Upper lobe of right lung (tissue), 1 donor: Measurements from ENCODE around the gene IL5RA. TPM values are rescaled to one million over a fixed set of nuclear protein-coding genes. Genes with fewer than 3 reads are reported as not detected.

Experiments
- ATAC-seq: fragments of 200-7000 bp; cut with Tn5 transposase; one replicate; pipeline ENCODE4 v1.9.1; 2020; ENCODE audit warnings: mild to moderate bottlenecking, moderate library complexity
- DNase-seq: peaks from one replicate; pipeline ENCODE4 v3.0.0-alpha.2; 2020
- H3K27ac ChIP-seq: fragments of 200-600 bp; one replicate; pipeline ENCODE4 v1.8.0; 2022
- H3K27me3 ChIP-seq: fragments of 200-600 bp; one replicate; pipeline ENCODE4 v1.8.0; 2022; ENCODE audit warnings: mild to moderate bottlenecking
- H3K36me3 ChIP-seq: fragments of 200-600 bp; one replicate; pipeline ENCODE4 v1.8.0; 2022
- H3K4me1 ChIP-seq: fragments of 200-600 bp; one replicate; pipeline ENCODE4 v1.8.0; 2022
- H3K4me3 ChIP-seq: fragments of 200-600 bp; one replicate; pipeline ENCODE4 v1.8.0; 2022; ENCODE audit warnings: mild to moderate bottlenecking
- H3K9me3 ChIP-seq: fragments of 200-600 bp; one replicate; pipeline ENCODE4 v1.8.0; 2022
- intact Hi-C: fragments of 100-400 bp; cut with DNase I; formaldehyde crosslinking; loops from one replicate; pipeline ENCODE4 v1.11.0; 2022
- total RNA-seq: library from RNA; stranded (reverse); fragmentation: NEBNext Ultra II Directional; extraction: Animal tissue kit (Norgen Biotek cat#: 25700); gene quantifications from one replicate; pipeline ENCODE4 v1.2.1, GENCODE V29; 2021
- TF ChIP-seq, protein P1 (sequence below): fragments of 200-600 bp; IDR thresholded peaks from one replicate; pipeline ENCODE4 v1.8.0; 2022; ENCODE audit warnings: antibody characterized with exemption
- donor health status: DM: no; HTN: yes; CAD: no; lungs with severe emphysema.

The IL5RA gene
- total RNA-seq, 1 donor from 2014 or later: 0.69 TPM

DNA sequence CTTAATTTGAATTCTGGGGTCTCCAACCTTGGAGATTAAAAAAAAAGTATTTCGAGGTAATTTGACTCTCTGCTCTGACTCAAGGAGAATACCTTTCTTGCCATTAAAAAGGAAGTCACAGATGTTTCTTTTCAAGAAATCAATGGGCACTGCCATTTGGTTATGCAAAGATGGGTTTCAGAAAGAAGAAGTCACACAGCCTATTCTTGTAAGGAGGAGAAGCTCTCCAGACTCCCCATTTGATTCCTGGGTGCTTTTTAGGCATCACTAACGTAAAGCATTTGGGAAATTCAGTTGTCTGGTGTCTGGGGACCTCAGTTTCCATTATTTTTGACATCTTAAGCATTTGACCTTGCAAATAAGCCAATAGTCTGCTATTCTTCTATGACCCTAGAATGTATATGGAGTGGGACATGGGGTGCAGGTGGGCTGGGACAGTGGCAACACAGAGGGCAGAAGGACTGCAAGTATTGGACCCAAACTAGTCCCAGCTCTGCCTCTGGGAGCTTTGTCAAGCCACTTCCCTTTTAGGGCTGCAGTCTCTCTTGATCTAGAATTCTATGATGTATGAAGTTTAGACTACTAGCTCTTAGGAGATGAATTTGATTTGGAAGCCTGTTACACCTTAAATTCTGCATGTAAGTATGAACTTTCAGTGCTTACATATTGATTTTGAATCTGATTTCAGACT is 27.8 kb downstream of the IL5RA start:
- ATAC-seq (no peak), DNase-seq (no peak)
- no peaks in the 10 kb centered on the region for H3K27me3 ChIP-seq
- no peak overlapping the region for H3K4me3 ChIP-seq
- no peaks in the 10 kb centered on the region for H3K4me1 ChIP-seq
- TF ChIP-seq, protein P1, sequence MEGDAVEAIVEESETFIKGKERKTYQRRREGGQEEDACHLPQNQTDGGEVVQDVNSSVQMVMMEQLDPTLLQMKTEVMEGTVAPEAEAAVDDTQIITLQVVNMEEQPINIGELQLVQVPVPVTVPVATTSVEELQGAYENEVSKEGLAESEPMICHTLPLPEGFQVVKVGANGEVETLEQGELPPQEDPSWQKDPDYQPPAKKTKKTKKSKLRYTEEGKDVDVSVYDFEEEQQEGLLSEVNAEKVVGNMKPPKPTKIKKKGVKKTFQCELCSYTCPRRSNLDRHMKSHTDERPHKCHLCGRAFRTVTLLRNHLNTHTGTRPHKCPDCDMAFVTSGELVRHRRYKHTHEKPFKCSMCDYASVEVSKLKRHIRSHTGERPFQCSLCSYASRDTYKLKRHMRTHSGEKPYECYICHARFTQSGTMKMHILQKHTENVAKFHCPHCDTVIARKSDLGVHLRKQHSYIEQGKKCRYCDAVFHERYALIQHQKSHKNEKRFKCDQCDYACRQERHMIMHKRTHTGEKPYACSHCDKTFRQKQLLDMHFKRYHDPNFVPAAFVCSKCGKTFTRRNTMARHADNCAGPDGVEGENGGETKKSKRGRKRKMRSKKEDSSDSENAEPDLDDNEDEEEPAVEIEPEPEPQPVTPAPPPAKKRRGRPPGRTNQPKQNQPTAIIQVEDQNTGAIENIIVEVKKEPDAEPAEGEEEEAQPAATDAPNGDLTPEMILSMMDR: no peak
- H3K36me3 ChIP-seq: no peaks in the 10 kb centered on the region
- intact Hi-C loops: no loop called here
- H3K27ac ChIP-seq: no peak overlapping the region
- no peaks in the 10 kb centered on the region for H3K9me3 ChIP-seq

DNA sequence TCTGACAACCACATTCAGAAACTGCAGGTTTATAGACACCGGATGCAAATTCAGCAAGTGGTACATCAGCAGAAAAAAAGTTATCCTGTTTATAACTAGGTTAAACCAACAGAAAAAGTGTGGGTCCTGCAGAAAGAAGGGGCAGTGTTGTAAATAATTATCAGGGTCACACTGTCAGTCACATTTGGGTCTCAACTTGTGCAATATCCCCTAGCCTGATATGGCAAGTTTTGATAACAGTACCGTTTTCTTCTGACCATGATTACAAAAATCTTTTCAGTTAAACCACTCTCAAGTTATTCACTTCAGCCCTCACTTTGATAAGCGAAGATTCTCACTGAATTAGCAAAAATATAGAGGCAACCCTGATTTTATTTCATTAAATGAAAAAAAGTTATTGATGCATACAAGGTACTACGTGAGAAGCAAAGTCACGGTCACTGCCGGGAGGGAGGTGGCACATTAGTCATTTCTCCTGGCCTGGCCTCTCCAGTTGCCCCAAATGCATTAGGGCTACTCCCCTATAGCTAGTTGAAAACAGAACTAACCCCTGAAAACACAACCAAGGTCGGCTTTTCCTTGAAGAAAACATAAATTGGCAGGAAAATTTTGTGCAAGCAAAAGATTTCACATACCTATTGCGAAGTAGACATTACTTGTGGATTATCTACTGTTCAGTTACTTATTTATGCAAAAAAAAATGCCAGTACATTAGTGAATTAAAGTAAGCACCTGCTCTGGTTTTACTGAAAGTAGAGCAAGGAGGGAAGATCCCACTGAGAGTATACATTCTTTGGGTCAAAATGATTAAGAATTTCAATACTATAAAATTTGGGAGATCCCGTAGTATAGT is 28.6 kb downstream of the IL5RA start:
- DNase-seq (no peak), ATAC-seq (no peak)
- H3K9me3 ChIP-seq: no peaks in the 10 kb centered on the region
- H3K4me3 ChIP-seq: no peak overlapping the region
- no peaks in the 10 kb centered on the region for H3K36me3 ChIP-seq
- no peaks in the 10 kb centered on the region for H3K4me1 ChIP-seq
- TF ChIP-seq, protein P1: no peak
- intact Hi-C loops: no loop called here
- no peak overlapping the region for H3K27ac ChIP-seq
- no peaks in the 10 kb centered on the region for H3K27me3 ChIP-seq

DNA sequence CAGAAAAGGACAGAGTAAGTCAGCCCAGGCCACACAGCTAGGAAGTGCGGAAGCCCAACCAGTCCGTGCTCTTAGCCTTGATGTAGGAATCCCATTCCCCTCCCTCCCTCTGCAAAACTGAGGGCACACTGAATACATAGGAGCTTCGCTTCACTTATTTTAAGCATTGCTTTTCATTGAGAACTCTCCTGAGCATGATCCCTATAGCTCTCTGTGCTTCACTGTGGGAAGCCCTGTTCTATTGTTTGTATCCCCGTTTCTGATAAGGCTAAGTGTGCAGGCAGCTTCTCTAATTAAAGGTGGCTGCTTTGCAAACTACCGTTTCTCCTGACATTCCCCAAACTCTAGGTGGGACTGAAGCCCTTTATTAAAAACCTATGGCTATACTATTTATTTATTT is 29.9 kb downstream of the IL5RA start:
- DNase-seq (no peak), ATAC-seq (no peak)
- intact Hi-C loops: no loop called here
- TF ChIP-seq, protein P1: no peak
- Histone ChIP-seq H3K4me3 (no peak overlapping the region), H3K27ac (no peak overlapping the region), H3K9me3 (no peaks in the 10 kb centered on the region), H3K4me1 (no peaks in the 10 kb centered on the region), H3K36me3 (no peaks in the 10 kb centered on the region), H3K27me3 (no peaks in the 10 kb centered on the region)

DNA sequence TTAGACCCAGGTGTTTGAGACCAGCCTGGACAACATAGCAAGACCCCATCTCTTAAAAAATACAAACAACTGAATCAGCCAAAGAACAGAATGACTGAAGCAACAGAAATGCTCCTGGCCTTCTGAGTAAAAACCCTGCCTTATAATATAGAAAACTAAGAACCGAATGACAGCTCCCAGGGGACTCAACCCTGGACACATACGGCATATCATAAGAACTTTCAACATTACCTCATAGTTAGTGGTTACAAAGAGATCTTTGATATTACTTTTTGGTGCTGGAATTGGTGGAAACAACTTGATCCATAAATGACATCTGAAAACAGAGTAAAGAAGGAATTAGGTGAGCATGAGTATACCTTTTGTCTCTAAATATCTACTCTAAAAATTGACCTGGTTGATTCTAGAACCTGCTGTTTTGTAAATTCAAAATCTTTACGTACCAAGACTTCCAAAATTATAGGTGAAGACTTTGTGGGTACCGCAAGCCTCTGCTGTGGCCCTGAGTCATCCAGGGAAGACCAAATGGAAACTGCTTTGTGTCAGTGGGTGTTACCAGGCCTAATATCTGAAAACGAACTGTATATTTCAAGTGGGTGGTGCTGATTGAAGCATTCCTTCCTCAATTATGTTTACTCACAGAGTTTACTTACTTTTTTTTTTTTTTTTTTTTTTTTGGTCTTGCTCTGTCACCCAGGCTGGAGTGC is 35.5 kb downstream of the IL5RA start:
- DNase-seq (no peak), ATAC-seq (no peak)

DNA sequence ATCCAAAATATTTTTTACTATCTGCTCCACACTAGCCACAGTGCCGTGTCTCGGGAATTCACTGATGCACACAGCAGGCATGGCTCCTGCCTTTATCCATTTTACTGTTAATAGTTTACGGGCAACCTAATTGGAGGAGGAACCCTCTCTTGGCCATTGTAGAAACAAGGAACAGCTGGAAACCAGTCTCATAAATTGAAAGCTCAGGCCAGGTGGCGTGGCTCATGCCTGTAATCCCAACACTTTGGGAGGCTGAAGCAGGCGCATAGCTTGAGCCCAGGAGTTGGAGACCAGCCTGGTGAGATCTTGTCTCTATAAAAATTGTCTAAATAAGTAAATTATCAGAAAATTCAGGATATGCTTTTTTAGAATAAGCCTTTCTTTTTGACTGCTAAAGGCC is 39.0 kb downstream of the IL5RA start:
- TF ChIP-seq, protein P1: no peak
- Histone ChIP-seq H3K27ac (no peak overlapping the region), H3K27me3 (no peaks in the 10 kb centered on the region), H3K9me3 (no peaks in the 10 kb centered on the region), H3K4me1 (no peaks in the 10 kb centered on the region), H3K36me3 (no peaks in the 10 kb centered on the region), H3K4me3 (no peak overlapping the region)
- DNase-seq: no peak
- no peak for ATAC-seq
- intact Hi-C loops: no loop called here

More for the DNA sequence above, 35.5 kb downstream of the IL5RA start:
- no peaks in the 10 kb centered on the region for H3K36me3 ChIP-seq
- H3K27ac ChIP-seq: no peak overlapping the region
- TF ChIP-seq, protein P1: no peak
- intact Hi-C loops: no loop called here
- no peaks in the 10 kb centered on the region for H3K4me1 ChIP-seq
- H3K4me3 ChIP-seq: no peak overlapping the region
- no peaks in the 10 kb centered on the region for H3K9me3 ChIP-seq
- H3K27me3 ChIP-seq: no peaks in the 10 kb centered on the region
